HuH-7 (cell line): ENCODE results near the gene XPOT.
A peak's percentile ranks its signal among the peaks of the same experiment; 100 is the strongest.

Experiments used
- DNase-seq: peaks from one replicate; pipeline ENCODE4 v3.0.0; 2011; ENCODE audit warnings: low spot score

The XPOT gene

GRCh38 chr12:64427988-64428387 is 23.8 kb downstream of the XPOT start:
- no peak for DNase-seq

GRCh38 chr12:64428956-64429355 is 24.8 kb downstream of the XPOT start:
- DNase-seq, result no peak

GRCh38 chr12:64430886-64431285 is 26.7 kb downstream of the XPOT start:
- DNase-seq, result no peak

- no peak for DNase-seq
Observed at GRCh38 chr12:64431791-64432190, 27.6 kb downstream of the XPOT start.

- no peak for DNase-seq
Observed at GRCh38 chr12:64433915-64434314, 29.7 kb downstream of the XPOT start.

GRCh38 chr12:64440100-64440499 is 35.9 kb downstream of the XPOT start:
- DNase-seq, result no peak

- DNase-seq, result no peak
Observed at GRCh38 chr12:64445490-64445889, 41.3 kb downstream of the XPOT start.

GRCh38 chr12:64446295-64446694 is 42.1 kb downstream of the XPOT start:
- no peak for DNase-seq

- no peak for DNase-seq
Observed at GRCh38 chr12:64450057-64450640, 46.0 kb downstream of the XPOT start.

- peak; percentile 12 for DNase-seq
Observed at GRCh38 chr12:64450711-64451486, 46.7 kb downstream of the XPOT start.

- peak; percentile 92 for DNase-seq
Observed at GRCh38 chr12:64451687-64452558, 47.7 kb downstream of the XPOT start, which contains the start of gene TBK1. TBK1 (plus strand) TSS chr12:64452120; CDS start chr12:64455871, 3,751 bp downstream.

GRCh38 chr12:64452559-64453329 is 48.6 kb downstream of the XPOT start:
- DNase-seq, result peak; percentile 37

- no peak for DNase-seq
Observed at GRCh38 chr12:64455506-64455905, 51.3 kb downstream of the XPOT start.

GRCh38 chr12:64456119-64456518 is 51.9 kb downstream of the XPOT start:
- no peak for DNase-seq

- no peak for DNase-seq
Observed at GRCh38 chr12:64457032-64457431, 52.8 kb downstream of the XPOT start.

- DNase-seq, result no peak
Observed at GRCh38 chr12:64457466-64457865, 53.3 kb downstream of the XPOT start.

GRCh38 chr12:64457923-64458322 is 53.7 kb downstream of the XPOT start:
- no peak for DNase-seq

GRCh38 chr12:64459394-64459891 is 55.3 kb downstream of the XPOT start:
- no peak for DNase-seq

GRCh38 chr12:64461634-64462414 is 57.6 kb downstream of the XPOT start:
- no peak for DNase-seq

GRCh38 chr12:64466178-64466577 is 62.0 kb downstream of the XPOT start:
- no peak for DNase-seq

GRCh38 chr12:64468966-64469365 is 64.8 kb downstream of the XPOT start:
- DNase-seq, result no peak
